ENCODE data around the gene GFPT2. TPM values are rescaled to one million over a fixed set of nuclear protein-coding genes. Genes with fewer than 3 reads are reported as not detected.

Gene GFPT2
- total and polyA plus RNA-seq, 9 of the 15 experiments (the other 6 are each of a cell fraction or from before 2014, with no cell fraction given) = 0.07 to 0.14 (median 0.08) TPM; not detected in 6

DNA sequence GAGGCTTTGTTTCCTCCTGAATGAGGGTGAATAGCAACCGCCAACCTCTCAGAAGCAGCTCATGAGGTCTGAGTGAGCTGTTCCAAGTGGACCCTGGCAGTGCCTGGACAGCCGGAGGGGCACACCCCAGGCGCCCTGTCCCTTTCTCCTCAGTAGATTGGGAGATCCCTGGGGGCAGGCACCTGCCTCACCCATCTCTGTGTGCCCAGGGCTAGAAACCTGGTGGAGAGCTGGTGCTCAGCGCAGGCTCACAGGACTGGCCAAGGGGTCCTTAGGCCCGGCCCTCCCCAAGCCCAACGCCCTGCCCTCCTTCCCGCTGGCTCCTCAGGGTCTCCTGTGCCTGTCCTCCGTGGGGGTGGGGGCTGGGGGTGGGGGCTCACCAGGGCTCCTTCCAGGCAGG, 46.3 kb downstream of the GFPT2 start:
- DNase-seq (ENCODE audit: extremely low read depth in 1 of 4, low spot score in 3 of 4) (no peak), FAIRE-seq (no peak), ATAC-seq (0 out of 3 replicates have a peak, but pooled peaks have one; percentile 20)
- POLR2A ChIA-PET = interaction anchor here (0.9 kb wide), 1 partner anchor 28 kb away, joined by 3 read pairs; no protein-coding TSS in a partner anchor
- WGBS (ENCODE audit: insufficient coverage, low coverage, missing lambda C conversion rate) = 7% methylated on average over 3 of the region's 8 CpGs
- Histone ChIP-seq H3K9me3 (replicated peaks; ENCODE audit: control insufficient read depth, insufficient read depth, low read depth, low read length) (no peaks in the 10 kb centered on the region), H3K27ac (ENCODE audit: extremely low read depth, low read depth, low read length) (no peak overlapping the region), H3K4me3 (no peak overlapping the region), H3K79me2 (ENCODE audit: control insufficient read depth, insufficient read depth, low read length) (no peaks in the 10 kb centered on the region), H4K20me1 (replicated peaks; ENCODE audit: control insufficient read depth, insufficient read depth, low read length) (no peaks in the 10 kb centered on the region), H3K9me1 (ENCODE audit: control insufficient read depth, insufficient read depth, low read length) (no peaks in the 10 kb centered on the region), H3K36me3 (ENCODE audit: control insufficient read depth, insufficient read depth, low read length) (no peaks in the 10 kb centered on the region), H3K4me1 (replicated peaks in 1 of 2; ENCODE audit: control insufficient read depth in 2 of 2, insufficient read depth in 2 of 2, low read length in 2 of 2) (no peaks in the 10 kb centered on the region; a peak in 1 of 5 replicates), H3K4me2 (ENCODE audit: insufficient read depth, low read length) (no peak overlapping the region), H3K27me3 (ENCODE audit: control insufficient read depth in 2 of 2, insufficient read depth in 2 of 2, low read length in 2 of 2) (peaks cover 32 to 67% of the 10 kb centered on the region in 2 experiments), H3K9ac (ENCODE audit: insufficient read depth in 1 of 2, low read depth in 2 of 2, low read length in 2 of 2) (no peak overlapping the region), H2AFZ (ENCODE audit: low read depth, low read length) (no peak overlapping the region)
- in situ Hi-C loops (cut with MboI) = no loop called here
- TF ChIP-seq MXI1 (IDR thresholded peaks at IDR 0.05; ENCODE audit: low read depth, low read length) (no peak), TAF15 (IDR thresholded peaks at IDR 0.05; ENCODE audit: low read depth, low read length) (no peak), ARHGAP35 (IDR thresholded peaks at IDR 0.05; ENCODE audit: partially characterized antibody) (no peak), SPI1 (IDR thresholded peaks at IDR 0.05; ENCODE audit: borderline replicate concordance, low read depth, low read length) (no peak), MAFG (tag; conservative IDR thresholded peaks at IDR 0.05) (no peak), SIX5 (IDR thresholded peaks at IDR 0.05; ENCODE audit: borderline replicate concordance in 1 of 2, insufficient read depth in 1 of 2, low read depth in 1 of 2, low read length in 2 of 2) (no peak), SMC3 (conservative IDR thresholded peaks at IDR 0.05; ENCODE audit: insufficient read depth, low read depth, low read length) (no peak), ZNF282 (CRISPR knock-in tag; IDR thresholded peaks at IDR 0.05) (no peak), KLF13 (tag; IDR thresholded peaks at IDR 0.05; ENCODE audit: borderline replicate concordance, low read depth) (no peak), GTF2A2 (tag; IDR thresholded peaks at IDR 0.05) (no peak)
- TF ChIP-seq, protein P1, sequence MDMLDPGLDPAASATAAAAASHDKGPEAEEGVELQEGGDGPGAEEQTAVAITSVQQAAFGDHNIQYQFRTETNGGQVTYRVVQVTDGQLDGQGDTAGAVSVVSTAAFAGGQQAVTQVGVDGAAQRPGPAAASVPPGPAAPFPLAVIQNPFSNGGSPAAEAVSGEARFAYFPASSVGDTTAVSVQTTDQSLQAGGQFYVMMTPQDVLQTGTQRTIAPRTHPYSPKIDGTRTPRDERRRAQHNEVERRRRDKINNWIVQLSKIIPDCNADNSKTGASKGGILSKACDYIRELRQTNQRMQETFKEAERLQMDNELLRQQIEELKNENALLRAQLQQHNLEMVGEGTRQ (CRISPR knock-in tag; IDR thresholded peaks at IDR 0.05) = no peak
- TF ChIP-seq, protein P2, sequence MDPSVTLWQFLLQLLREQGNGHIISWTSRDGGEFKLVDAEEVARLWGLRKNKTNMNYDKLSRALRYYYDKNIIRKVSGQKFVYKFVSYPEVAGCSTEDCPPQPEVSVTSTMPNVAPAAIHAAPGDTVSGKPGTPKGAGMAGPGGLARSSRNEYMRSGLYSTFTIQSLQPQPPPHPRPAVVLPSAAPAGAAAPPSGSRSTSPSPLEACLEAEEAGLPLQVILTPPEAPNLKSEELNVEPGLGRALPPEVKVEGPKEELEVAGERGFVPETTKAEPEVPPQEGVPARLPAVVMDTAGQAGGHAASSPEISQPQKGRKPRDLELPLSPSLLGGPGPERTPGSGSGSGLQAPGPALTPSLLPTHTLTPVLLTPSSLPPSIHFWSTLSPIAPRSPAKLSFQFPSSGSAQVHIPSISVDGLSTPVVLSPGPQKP (CRISPR knock-in tag; IDR thresholded peaks at IDR 0.05) = no peak
- CTCF ChIA-PET (ENCODE audit: low intra/inter-chr PET ratio) = no interaction called here
- intact Hi-C loops (cut with micrococcal nuclease) = no loop called here
- no TSS peak for BruUV-seq (replicated peaks)

Measured in K562 (cell line).